Fibroblast of the aortic adventitia (primary cell): Measurements from ENCODE around the gene CDC20B. TPM values are rescaled to one million over a fixed set of nuclear protein-coding genes. Genes with fewer than 3 reads are reported as not detected.

Experiments
- DNase-seq: peaks from one replicate; pipeline ENCODE4 v3.0.0-alpha.2; 2010; ENCODE audit warnings: low read depth
- H3K4me3 ChIP-seq: 2 replicates; pipeline ENCODE4 v1.5.1; 2011; ENCODE audit warnings: low read depth, mild to moderate bottlenecking, control low read depth, low read length, moderate library complexity
- total RNA-seq: library from RNA; depleted of rRNA; stranded (reverse); fragments of >200 nt; gene quantifications from 2 replicates; pipeline ENCODE4 v1.2.3, GENCODE V29; 2012; ENCODE audit warnings: low replicate concordance
- TF ChIP-seq, protein P1 (sequence below): IDR thresholded peaks from 2 replicates; pipeline ENCODE4 v1.5.1; 2011; ENCODE audit warnings: mild to moderate bottlenecking, low read length, control low read depth, inconsistent platforms; ENCODE audit not compliant: insufficient read depth

CDC20B gene
- total RNA-seq, 1 donor: not detected

GRCh38 chr5:55176176-55176818 is 3.3 kb upstream of the CDC20B start:
- TF ChIP-seq, protein P1, sequence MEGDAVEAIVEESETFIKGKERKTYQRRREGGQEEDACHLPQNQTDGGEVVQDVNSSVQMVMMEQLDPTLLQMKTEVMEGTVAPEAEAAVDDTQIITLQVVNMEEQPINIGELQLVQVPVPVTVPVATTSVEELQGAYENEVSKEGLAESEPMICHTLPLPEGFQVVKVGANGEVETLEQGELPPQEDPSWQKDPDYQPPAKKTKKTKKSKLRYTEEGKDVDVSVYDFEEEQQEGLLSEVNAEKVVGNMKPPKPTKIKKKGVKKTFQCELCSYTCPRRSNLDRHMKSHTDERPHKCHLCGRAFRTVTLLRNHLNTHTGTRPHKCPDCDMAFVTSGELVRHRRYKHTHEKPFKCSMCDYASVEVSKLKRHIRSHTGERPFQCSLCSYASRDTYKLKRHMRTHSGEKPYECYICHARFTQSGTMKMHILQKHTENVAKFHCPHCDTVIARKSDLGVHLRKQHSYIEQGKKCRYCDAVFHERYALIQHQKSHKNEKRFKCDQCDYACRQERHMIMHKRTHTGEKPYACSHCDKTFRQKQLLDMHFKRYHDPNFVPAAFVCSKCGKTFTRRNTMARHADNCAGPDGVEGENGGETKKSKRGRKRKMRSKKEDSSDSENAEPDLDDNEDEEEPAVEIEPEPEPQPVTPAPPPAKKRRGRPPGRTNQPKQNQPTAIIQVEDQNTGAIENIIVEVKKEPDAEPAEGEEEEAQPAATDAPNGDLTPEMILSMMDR: no peak
- H3K4me3 ChIP-seq: peak overlapping the region; percentile 32
- no peak for DNase-seq

GRCh38 chr5:55175781-55176175 is 2.8 kb upstream of the CDC20B start:
- TF ChIP-seq, protein P1: no peak
- DNase-seq: no peak
- peak overlapping the region; percentile 23 for H3K4me3 ChIP-seq

DNA sequence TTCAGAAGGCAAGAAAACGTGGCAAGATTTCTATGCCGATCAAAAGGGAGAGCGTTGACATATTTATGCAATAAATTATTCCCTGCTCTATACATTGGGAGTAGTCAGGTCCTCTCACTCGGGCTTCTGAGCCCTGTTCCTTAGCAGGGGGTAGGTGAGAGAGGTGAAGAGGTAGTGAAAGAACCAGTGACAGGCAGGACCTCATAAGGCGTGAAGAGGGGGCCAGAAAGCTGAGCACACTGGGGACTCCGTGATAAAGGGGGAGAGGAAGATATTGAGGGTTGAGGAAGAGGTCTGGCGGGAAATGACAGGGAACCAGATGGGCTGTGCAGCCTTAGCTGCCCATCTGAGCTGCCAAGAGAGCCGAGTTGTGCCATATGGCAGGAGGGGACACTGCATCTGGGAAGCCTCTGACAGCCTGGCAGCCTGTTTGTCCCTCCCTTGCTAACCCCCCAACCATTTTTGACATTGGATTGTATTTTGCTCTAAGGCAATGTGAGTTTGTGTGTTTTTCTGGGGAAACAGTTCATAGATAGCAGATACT is 782 bp upstream of the CDC20B start:
- DNase-seq: no peak
- TF ChIP-seq, protein P1: no peak
- H3K4me3 ChIP-seq: peak overlapping the region; percentile 64

DNA sequence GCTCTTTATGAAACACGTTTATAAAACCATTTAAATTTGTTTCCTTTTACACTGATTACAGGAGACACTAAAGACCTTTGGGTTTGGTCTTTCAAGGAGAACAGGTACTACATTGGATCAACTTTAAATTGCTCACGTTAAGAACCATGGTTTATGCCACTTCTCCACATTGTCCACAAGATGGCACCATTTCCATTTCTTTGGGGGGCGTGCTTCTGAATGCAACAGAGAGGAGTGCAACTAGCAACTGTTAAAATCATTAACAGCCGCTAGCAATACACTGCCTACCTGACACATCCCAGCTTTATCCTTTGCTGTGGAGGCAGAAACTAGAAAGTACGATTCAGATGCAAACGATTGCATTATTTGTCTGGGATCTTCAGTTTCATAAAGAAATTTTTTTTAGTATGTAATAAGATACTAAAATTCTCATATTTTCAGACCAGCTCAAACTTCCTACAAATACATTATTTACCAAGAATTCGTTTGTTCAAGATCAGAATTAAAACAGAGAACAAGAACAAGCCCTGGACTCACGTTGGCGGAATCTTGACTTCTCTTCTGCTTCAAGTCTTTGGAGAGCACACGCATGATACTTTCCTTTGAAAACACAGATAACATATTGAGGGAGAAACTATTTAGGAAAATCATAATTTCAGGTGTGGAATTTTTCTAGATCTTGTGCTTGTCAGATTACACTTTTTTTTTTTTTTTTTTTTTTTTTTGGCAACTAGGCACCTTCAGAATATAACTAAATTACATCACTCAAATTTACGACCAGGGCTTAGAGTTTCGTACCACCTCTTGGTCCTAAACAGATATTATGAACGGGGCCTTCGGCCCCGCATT is 702 bp downstream of the CDC20B start:
- peak; percentile 85 for DNase-seq
- H3K4me3 ChIP-seq: peak overlapping the region; percentile 69
- TF ChIP-seq, protein P1: peak; percentile 84

- TF ChIP-seq, protein P1: no peak
- no peak for DNase-seq
- H3K4me3 ChIP-seq: no peak overlapping the region
These were observed 1.5 kb downstream of the CDC20B start for GRCh38 chr5:55171471-55171870.

DNA sequence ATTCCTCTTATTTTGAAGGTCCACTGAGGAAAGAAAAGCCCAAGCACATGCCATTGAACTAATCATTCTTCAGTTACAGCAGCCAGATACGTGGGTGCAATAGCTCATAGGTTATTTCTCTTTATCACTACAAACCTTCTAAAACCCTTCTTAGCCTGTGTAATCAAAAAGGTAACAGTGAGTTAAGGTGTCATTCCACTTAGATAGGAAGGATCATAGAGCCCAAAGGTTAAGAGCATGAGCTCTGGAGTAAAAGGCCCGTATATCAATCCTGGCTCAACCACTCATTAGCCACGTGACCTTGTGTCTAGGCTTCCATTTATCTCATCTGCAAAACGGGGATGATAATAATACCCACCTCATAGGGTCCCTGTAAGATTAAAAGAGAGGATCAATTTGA is 10.3 kb downstream of the CDC20B start:
- no peak for DNase-seq
- H3K4me3 ChIP-seq: peak overlapping the region; percentile 3
- TF ChIP-seq, protein P1: no peak
